T-helper 17 cell (primary cell): ENCODE results near the gene AIRE. TPM values are rescaled to one million over a fixed set of nuclear protein-coding genes. Genes with fewer than 3 reads are reported as not detected.
A peak's percentile ranks its signal among the peaks of the same experiment; 100 is the strongest.
"Not testable (repeated sequence)": the region's sequence is repeated elsewhere in the genome, so short reads cannot be mapped to it uniquely, and the experiment has no call there.

Source experiments
- ATAC-seq: fragments of 150-1000 bp; cut with Tn5 transposase; 2 replicates; pipeline ENCODE4 v1.10.0; 2021; ENCODE audit warnings: mild to moderate bottlenecking, moderate library complexity
- DNase-seq, 3 donors: peaks; one replicate each; pipeline versions ENCODE4 v3.0.0 to v3.0.0-alpha.2; 2020 to 2021
- H3K9me3 ChIP-seq: one replicate; pipeline ENCODE4 v1.7.0; 2013; ENCODE audit warnings: low read length, mild to moderate bottlenecking; ENCODE audit not compliant: control insufficient read depth, poor library complexity, severe bottlenecking
- H3K27ac Mint-ChIP-seq: one replicate; pipeline ENCODE4 v1.8.0; 2022; ENCODE audit warnings: mild to moderate bottlenecking, moderate library complexity, mixed read lengths
- H3K27me3 Mint-ChIP-seq: one replicate; pipeline ENCODE4 v1.8.0; 2022; ENCODE audit warnings: mixed read lengths
- H3K36me3 Mint-ChIP-seq: one replicate; pipeline ENCODE4 v1.8.0; 2022; ENCODE audit warnings: low read depth, mixed read lengths
- H3K4me1 Mint-ChIP-seq: one replicate; pipeline ENCODE4 v1.8.0; 2022; ENCODE audit warnings: mild to moderate bottlenecking, mixed read lengths
- H3K4me3 Mint-ChIP-seq: one replicate; pipeline ENCODE4 v1.8.0; 2022; ENCODE audit warnings: mild to moderate bottlenecking, moderate library complexity, mixed read lengths
- total RNA-seq, 4 donors: library from RNA in 2 of 4; stranded (reverse) in 2 of 4; gene quantifications; one replicate each; pipeline ENCODE4 v1.2.3 and lab custom pipeline; 2022 to 2026

AIRE gene
- total RNA-seq, 2 donors from 2014 or later, result 1.4 to 3.4 TPM

GRCh38 chr21:44279354-44280260 is 6.1 kb upstream of the AIRE start:
- Mint-ChIP-seq H3K27ac (no peak overlapping the region), H3K27me3 (no peaks in the 10 kb centered on the region), H3K36me3 (no peaks in the 10 kb centered on the region), H3K4me1 (peaks cover 6% of the 10 kb centered on the region), H3K4me3 (no peak overlapping the region)
- DNase-seq (peak in 1 of 3 donors; percentile 3), ATAC-seq (no peak)
- no peaks in the 10 kb centered on the region for H3K9me3 ChIP-seq

DNA sequence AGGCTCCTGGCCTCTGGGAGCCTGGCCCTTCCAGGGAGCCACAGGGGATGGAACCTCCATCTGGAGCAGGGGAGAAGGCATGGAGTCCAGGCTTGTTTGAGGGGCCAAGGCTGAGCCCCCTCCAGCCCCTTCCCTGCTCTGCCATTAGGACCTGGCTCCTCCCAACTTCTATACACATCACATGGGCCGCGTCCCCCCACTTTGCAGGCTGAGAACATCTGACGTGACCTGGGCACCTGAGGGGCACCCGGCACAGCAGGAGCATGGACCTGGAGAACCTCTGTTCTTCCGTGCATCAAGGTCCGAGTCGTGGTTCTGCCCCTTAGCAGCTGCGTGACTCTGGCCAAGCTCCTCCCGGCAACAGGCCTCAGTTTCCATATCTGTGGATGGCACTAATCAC is 3.9 kb upstream of the AIRE start:
- no peaks in the 10 kb centered on the region for H3K9me3 ChIP-seq
- Mint-ChIP-seq H3K27ac (no peak overlapping the region), H3K4me3 (no peak overlapping the region), H3K4me1 (peaks cover 6% of the 10 kb centered on the region), H3K27me3 (no peaks in the 10 kb centered on the region), H3K36me3 (no peaks in the 10 kb centered on the region)
- no peak for ATAC-seq
- peak in 1 of 3 donors; percentile 7 for DNase-seq

DNA sequence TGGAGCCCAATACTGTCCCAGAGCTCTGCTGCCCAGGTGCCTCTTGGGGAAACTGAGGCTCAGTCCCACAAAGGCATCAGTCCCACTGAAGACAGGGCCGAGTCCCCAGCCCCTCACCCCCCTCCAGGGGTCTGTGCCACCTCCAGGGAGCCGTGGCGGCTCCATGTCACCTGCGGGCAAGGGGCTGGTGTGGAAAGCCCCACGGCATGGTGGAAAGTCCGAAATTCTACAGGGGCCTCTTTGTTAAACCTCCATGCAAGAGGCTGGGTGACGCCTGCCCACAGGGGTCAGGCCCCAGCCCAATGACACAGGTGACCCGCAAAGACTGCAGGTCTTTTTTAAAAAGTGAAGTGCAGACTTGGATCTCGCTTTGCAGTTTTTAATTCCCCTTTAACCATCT is 3.3 kb upstream of the AIRE start:
- no peak overlapping the region for H3K27ac Mint-ChIP-seq
- no peaks in the 10 kb centered on the region for H3K9me3 ChIP-seq
- no peaks in the 10 kb centered on the region for H3K27me3 Mint-ChIP-seq
- ATAC-seq, result no peak
- DNase-seq, result no peak
- H3K36me3 Mint-ChIP-seq, result no peaks in the 10 kb centered on the region
- no peak overlapping the region for H3K4me3 Mint-ChIP-seq
- peaks cover 6% of the 10 kb centered on the region for H3K4me1 Mint-ChIP-seq

DNA sequence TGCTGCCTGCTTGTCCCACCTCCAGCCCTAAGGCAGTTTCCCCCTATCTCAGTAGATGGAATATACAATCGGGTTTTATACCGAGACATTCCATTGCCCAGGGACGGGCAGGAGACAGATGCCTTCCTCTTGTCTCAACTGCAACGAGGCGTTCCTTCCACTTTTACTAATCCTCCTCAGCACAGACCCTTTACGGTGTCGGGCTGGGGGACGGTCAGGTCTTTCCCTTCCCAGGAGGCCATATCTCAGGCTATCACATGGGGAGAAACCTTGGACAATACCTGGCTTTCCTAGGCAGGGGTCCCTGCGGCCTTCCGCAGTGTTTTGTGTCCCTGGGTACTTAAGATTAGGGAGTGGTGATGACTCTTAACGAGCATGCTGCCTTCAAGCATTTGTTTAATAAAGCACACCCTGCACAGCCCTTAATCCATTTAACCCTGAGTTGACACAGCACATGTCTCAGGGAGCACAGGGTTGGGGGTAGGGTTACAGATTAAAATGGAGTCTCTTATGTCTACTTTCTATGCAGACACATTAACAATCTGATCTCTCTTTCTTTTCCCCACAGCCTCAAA is 2.4 kb upstream of the AIRE start:
- not testable (repeated sequence) for ATAC-seq, H3K36me3 Mint-ChIP-seq

DNA sequence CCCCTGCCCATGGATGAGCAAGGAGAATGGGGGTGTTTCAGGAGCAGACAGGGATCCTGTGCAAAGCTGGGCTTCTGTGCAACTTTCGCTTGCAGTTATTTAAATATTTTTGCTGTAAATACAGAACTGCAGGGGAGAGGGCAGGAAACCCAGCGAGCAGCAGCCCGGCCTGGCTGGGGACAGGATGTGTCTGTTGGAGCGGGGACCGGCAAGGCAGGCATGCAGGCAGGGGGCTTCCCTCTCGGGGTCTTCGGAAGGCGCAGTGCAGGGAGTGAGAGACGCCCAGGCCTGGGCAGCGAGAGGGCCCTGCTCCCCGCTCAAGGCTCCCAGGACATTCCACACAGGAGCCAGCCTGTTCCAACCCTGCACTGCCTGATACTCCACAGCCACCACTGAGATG is 1.7 kb upstream of the AIRE start:
- no peaks in the 10 kb centered on the region for H3K9me3 ChIP-seq
- ATAC-seq (no peak), DNase-seq (no peak)
- no peak overlapping the region for H3K27ac Mint-ChIP-seq
- H3K4me3 Mint-ChIP-seq, result no peak overlapping the region
- H3K4me1 Mint-ChIP-seq, result peaks cover 15% of the 10 kb centered on the region
- no peaks in the 10 kb centered on the region for H3K27me3 Mint-ChIP-seq
- no peaks in the 10 kb centered on the region for H3K36me3 Mint-ChIP-seq

More for the DNA sequence above, 2.4 kb upstream of the AIRE start:
- H3K4me1 Mint-ChIP-seq, result peaks cover 12% of the 10 kb centered on the region
- not testable (repeated sequence) for H3K4me3 Mint-ChIP-seq, H3K27me3 Mint-ChIP-seq, H3K9me3 ChIP-seq, DNase-seq, H3K27ac Mint-ChIP-seq

DNA sequence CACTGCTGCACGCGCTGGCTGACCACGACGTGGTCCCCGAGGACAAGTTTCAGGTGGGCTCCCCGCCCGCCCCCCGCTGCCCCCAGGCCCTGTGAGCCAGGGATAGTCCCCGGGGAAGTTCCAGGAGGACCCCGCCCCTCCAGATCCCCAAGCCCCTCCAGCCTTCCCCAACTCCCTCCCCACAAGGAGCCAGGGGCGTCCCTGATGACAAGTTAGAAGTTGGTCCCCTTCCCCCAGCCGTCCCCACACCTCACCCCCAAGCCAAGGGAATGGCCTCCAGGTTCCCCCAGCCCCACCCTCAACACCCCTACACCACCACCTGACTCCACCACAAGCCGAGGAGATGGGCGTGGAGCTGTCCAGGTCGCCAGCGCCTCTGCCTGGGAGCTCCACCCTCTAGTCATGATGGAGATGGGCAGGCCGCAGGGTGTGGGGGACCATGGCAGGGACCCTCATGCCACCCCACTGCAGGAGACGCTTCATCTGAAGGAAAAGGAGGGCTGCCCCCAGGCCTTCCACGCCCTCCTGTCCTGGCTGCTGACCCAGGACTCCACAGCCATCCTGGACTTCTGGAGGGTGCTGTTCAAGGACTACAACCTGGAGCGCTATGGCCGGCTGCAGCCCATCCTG is 525 bp downstream of the AIRE start:
- Mint-ChIP-seq H3K4me1 (peaks cover 21% of the 10 kb centered on the region), H3K27ac (no peak overlapping the region), H3K27me3 (no peaks in the 10 kb centered on the region), H3K36me3 (no peaks in the 10 kb centered on the region), H3K4me3 (no peak overlapping the region)
- DNase-seq (no peak), ATAC-seq (no peak)
- no peaks in the 10 kb centered on the region for H3K9me3 ChIP-seq

DNA sequence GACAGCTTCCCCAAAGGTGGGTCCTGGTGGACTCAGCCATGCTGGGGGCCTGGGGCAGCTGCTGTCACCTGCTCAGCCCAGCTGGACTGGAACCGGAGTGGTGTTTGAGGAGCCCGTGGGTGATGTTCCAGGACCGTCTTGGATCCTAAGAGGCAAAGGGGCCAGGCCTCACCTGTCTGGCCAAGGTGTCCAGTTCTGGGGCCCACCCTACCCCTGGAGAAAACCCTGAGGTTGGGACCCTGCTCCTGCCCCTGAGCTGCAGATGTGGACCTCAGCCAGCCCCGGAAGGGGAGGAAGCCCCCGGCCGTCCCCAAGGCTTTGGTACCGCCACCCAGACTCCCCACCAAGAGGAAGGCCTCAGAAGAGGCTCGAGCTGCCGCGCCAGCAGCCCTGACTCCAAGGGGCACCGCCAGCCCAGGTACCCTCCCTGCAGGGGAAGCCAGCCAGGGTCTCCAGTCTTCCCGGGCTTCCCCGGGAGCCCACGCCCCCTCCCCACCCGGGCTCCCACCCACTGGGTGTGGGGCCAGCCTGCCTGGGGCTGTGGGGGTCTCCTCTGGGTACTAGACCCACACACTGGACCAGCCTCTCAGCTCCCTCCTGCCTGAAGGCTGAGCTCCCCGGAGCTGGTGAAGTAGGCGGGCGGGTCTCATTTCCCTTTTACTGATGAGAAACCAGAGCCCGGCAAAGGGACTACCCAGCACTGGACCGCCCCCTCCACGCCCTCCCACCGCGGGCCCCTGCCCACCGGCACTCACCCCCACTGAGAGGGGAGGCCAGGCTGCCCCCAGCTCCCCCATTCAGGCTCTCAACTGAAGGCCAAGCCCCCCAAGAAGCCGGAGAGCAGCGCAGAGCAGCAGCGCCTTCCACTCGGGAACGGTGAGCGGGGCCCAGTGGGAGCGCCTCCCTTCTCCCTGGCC is 1.3 kb downstream of the AIRE start:
- no peak for ATAC-seq
- Mint-ChIP-seq H3K4me1 (peaks cover 21% of the 10 kb centered on the region), H3K36me3 (no peaks in the 10 kb centered on the region)

GRCh38 chr21:44288251-44289110 is 2.8 kb downstream of the AIRE start:
- ATAC-seq, result no peak
- no peak for DNase-seq
- H3K4me3 Mint-ChIP-seq, result no peak overlapping the region

More for the DNA sequence above, 1.3 kb downstream of the AIRE start:
- Mint-ChIP-seq H3K27ac (no peak overlapping the region), H3K4me3 (no peak overlapping the region), H3K27me3 (no peaks in the 10 kb centered on the region)
- DNase-seq, result no peak
- H3K9me3 ChIP-seq, result no peaks in the 10 kb centered on the region

GRCh38 chr21:44289381-44290010 is 3.8 kb downstream of the AIRE start:
- Mint-ChIP-seq H3K4me1 (peaks cover 21% of the 10 kb centered on the region), H3K27me3 (no peaks in the 10 kb centered on the region), H3K27ac (no peak overlapping the region), H3K4me3 (no peak overlapping the region), H3K36me3 (no peaks in the 10 kb centered on the region)
- DNase-seq, result no peak
- ATAC-seq, result no peak
- no peaks in the 10 kb centered on the region for H3K9me3 ChIP-seq

More at GRCh38 chr21:44288251-44289110, 2.8 kb downstream of the AIRE start:
- H3K36me3 Mint-ChIP-seq, result no peaks in the 10 kb centered on the region
- no peak overlapping the region for H3K27ac Mint-ChIP-seq
- peaks cover 21% of the 10 kb centered on the region for H3K4me1 Mint-ChIP-seq
- no peaks in the 10 kb centered on the region for H3K27me3 Mint-ChIP-seq
- H3K9me3 ChIP-seq, result no peaks in the 10 kb centered on the region

DNA sequence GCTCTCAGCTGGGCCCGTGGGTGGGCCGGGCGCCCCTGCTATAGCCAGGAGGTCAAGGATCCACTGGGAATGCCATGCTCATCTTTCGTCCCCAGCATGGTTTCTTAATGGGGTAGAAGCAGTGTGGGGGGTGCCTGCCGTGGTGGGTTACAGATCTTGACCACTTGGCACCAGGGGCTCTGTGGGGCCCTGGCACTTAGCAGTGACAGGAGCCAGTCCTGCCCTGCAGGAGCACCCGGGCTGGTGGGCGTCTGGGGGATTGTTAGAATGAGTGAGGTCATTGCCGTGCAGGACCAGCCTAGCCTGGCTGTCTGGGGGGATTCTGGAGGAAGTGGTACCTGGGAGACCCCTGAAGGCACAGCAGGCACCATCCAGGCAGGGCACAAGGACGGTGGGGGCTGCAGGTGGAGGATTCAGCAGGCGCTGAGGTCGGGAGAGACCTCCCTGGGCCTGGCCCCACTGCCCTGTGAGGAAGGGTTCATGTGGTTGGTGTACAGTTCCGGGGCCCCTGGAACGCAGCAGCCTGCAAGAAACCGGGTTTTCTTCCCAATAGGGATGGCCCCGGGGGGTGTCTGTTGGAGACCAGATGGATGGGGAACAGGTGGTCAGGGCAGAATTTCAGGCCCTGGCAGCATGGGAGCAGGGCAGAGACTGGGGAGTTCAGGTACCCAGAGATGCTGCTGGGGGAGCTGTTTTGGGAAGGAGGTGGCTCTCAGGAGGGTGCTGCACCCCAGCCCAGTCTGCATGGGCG is 4.8 kb downstream of the AIRE start:
- ATAC-seq (no peak), DNase-seq (peak in 1 of 3 donors; percentile 5)
- H3K9me3 ChIP-seq, result no peaks in the 10 kb centered on the region
- H3K27ac Mint-ChIP-seq, result peak overlapping the region; percentile 81
- peaks cover 24% of the 10 kb centered on the region for H3K4me1 Mint-ChIP-seq
- H3K36me3 Mint-ChIP-seq, result no peaks in the 10 kb centered on the region
- H3K4me3 Mint-ChIP-seq, result peak overlapping the region; percentile 68
- no peaks in the 10 kb centered on the region for H3K27me3 Mint-ChIP-seq
